HG02943 (cell line): ENCODE results near the gene NFKBIE.

Experiments used
- ATAC-seq: cut with Tn5 transposase; IDR thresholded peaks from one replicate; pipeline ENCODE4 v1.9.1; 2021; ENCODE audit warnings: mild to moderate bottlenecking, low read depth, moderate library complexity; ENCODE audit not compliant: unreplicated experiment

Gene NFKBIE

DNA sequence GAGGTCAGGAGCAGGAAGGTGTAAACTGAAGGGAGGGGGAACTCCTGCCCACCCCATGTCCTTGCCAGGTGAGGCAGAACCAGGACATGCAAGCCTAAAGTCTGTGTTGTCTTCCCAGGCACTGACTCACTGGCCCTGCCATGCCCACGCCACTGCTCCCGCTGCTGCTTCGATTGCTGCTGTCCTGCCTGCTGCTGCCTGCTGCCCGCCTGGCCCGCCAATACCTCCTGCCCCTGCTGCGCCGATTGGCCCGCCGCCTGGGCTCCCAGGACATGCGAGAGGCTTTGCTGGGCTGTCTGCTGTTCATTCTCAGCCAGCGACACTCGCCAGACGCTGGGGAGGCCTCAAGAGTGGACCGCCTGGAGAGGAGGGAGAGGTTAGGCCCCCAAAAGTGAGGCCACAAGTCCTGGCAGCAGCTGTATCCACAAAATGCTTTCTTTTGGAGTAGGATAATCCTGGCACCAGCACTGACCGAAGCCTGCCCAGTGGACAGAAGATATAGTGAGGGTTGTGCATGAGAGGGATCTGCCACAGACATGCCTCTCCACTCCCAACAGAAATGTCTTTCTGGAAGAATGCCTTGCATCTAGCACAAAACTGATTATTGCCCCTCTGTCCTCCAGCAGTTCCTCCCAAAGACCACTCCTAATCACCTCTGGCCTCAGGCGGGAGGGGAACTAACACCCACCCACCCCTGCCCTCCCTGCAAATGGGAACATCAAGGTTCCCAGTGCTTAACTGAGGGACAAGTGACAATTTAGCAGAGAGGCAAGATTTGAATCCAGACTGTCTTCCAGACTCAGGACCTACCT lies 47.8 kb downstream of the NFKBIE start:
- ATAC-seq = no peak

DNA sequence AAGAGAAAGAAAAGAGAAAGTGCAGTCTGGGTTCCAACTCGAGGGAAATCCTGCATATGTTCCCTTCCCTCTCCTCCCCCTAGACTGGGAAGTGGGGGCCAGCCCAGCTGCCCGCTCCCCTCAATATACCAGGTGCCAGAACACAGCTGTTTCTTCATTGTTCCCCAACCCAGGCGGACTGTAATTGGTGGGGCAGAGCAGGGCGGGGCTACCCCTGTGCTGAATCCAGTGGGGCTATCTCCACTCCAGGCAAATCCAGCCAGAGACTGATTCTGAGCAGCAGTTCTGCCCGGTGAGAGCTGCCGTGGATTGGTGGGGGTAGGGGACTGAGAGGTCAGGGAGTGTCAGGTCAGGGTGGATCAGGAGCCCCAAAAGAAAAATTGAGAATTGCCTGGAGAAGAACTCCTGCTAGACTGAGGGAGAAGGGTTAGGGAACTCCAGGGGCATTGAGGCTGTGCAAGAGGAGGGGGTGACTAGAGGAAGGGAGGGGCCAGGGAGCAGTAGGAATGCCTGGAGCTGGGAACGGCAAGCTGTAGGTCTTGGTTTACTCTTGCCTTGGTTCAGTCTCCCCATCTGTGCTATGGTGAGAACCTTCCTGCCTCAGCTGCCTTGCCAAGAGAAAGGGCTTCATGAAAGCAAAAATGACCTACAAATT lies 48.5 kb downstream of the NFKBIE start, which contains the start of gene MYMX:
TSS of gene MYMX (plus strand) at position 250 of the 655 bp plus-strand sequence. CDS start 546 bp downstream, outside the sequence.
- no peak for ATAC-seq

DNA sequence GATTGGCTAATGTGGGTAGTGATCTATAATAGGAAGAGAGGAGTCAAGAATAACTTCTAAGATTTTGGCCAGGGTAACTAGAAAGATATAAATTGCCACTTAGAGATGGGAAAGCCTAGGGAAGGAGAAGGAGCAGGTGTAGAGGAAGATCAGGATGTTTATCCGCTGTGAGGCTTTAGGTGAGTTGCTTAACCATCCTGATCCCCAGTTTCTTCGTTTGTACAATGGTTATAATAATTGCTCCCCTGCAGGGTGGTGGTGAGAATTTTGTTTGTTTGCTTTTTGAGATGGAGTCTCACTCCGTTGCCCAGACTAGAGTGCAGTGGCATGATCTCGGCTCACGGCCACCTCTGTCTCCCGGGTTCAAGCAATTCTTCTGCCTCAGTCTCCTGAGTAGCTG lies 51.0 kb downstream of the NFKBIE start:
- ATAC-seq = no peak

DNA sequence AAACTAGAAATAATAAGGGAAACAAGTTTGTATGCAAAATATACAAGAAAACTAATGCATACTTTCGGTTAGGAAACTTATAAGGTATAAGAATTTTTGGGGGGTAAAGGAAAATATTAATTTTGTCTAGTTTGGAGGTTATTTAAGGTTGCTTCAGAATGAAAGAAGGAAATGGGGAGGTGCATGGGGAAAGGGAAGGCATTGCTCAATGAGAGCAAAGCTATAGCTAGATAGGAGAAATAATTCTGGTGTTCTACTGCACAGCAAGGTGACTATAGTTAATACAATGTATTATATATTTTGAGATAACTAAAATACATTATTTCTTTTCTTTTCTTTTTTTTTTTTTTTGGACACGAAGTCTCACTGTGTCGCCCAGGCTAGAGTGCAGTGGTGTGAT lies 54.1 kb downstream of the NFKBIE start:
- ATAC-seq = no peak
